GM18867 (cell line): Measurements from ENCODE around the gene RIOX2.
"Not testable (repeated sequence)": the region's sequence is repeated elsewhere in the genome, so short reads cannot be mapped to it uniquely, and the experiment has no call there.

ENCODE experiments used
- ATAC-seq: cut with Tn5 transposase; IDR thresholded peaks from one replicate; pipeline ENCODE4 v1.9.1; 2021; ENCODE audit warnings: mild to moderate bottlenecking, moderate library complexity; ENCODE audit not compliant: unreplicated experiment

RIOX2 gene

GRCh38 chr3:97971679-97972567, at the start of gene RIOX2:
Gene RIOX2 (minus strand): TSS chr3:97972431. CDS start chr3:97967593, 4,838 bp downstream.
- peak; percentile 91 for ATAC-seq

- ATAC-seq: no peak
These were observed 48.2 kb upstream of the RIOX2 start for GRCh38 chr3:98020412-98020811.

- no peak for ATAC-seq
These were observed 46.1 kb upstream of the RIOX2 start for GRCh38 chr3:98018301-98018700.

- ATAC-seq: no peak
These were observed 42.0 kb upstream of the RIOX2 start for GRCh38 chr3:98014268-98014585.

- no peak for ATAC-seq
These were observed 41.4 kb upstream of the RIOX2 start for GRCh38 chr3:98013411-98014267.

- ATAC-seq: no peak
These were observed 40.7 kb upstream of the RIOX2 start for GRCh38 chr3:98012979-98013378.

- not testable (repeated sequence) for ATAC-seq
These were observed 38.7 kb upstream of the RIOX2 start for GRCh38 chr3:98010883-98011449.

GRCh38 chr3:98010194-98010882, 38.1 kb upstream of the RIOX2 start:
- no peak for ATAC-seq

GRCh38 chr3:98008855-98009254, 36.6 kb upstream of the RIOX2 start:
- peak; percentile 80 for ATAC-seq

GRCh38 chr3:98005438-98005837, 33.2 kb upstream of the RIOX2 start:
- no peak for ATAC-seq

GRCh38 chr3:98004721-98005120, 32.5 kb upstream of the RIOX2 start:
- ATAC-seq: no peak

- peak; percentile 70 for ATAC-seq
These were observed 31.2 kb upstream of the RIOX2 start for GRCh38 chr3:98003306-98003969.

- ATAC-seq: no peak
These were observed 30.5 kb upstream of the RIOX2 start for GRCh38 chr3:98002717-98003116.

GRCh38 chr3:97999994-98000393, 27.8 kb upstream of the RIOX2 start:
- ATAC-seq: no peak

- no peak for ATAC-seq
These were observed 26.9 kb upstream of the RIOX2 start for GRCh38 chr3:97999103-97999502.

GRCh38 chr3:97996988-97997387, 24.8 kb upstream of the RIOX2 start:
- ATAC-seq: peak; percentile 59

- no peak for ATAC-seq
These were observed 22.2 kb upstream of the RIOX2 start for GRCh38 chr3:97994328-97994945.

- no peak for ATAC-seq
These were observed 21.3 kb upstream of the RIOX2 start for GRCh38 chr3:97993526-97993925.

- no peak for ATAC-seq
These were observed 20.4 kb upstream of the RIOX2 start for GRCh38 chr3:97992547-97993173.

- ATAC-seq: no peak
These were observed 19.1 kb upstream of the RIOX2 start for GRCh38 chr3:97991293-97991682.
